ENCODE measurements around the gene CAMSAP1.

Gene CAMSAP1

DNA sequence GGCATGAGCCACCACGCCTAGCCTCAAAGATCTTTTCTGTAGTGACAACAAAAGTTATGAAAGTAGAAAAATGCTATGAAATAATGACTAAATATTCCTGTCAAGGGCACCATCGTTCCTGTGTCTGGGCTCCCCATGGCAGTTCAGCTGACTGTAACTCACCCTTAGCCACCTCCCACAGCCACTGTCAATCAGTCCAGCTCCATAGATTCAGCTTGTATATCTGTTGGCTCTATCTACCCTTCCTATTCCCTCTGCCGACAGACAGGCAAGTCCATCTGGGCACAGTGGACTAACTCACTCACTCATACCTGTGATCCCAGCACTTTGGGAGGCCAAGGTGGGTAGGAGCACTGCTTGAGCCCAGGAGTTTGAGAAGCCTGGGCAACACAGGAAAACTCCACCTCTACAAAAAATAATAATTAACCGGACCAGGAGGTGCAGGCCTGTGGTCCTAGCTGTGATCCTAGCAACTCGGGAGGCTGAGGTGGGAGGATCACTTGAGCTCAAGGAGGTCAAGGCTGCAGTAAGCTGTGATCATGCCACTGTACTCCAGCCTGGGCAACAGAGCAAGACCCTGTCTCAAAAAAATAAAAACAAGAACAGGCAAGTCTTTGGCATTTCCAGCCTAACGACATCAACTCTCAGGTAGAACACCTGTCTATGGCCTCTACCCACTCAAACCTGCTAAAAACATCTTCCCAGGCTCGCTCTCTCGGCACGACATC, 6.2 kb downstream of the CAMSAP1 start:
- Histone ChIP-seq H3K4me3 (ENCODE audit: insufficient read depth in 1 of 2, low read depth in 1 of 2, low read length in 2 of 2) (no peak overlapping the region), H3K36me3 (ENCODE audit: control insufficient read depth in 1 of 2, insufficient read depth in 2 of 2, low read depth in 1 of 2, low read length in 2 of 2) (no peaks in the 10 kb centered on the region), H3K4me2 (ENCODE audit: low read length, poor library complexity, severe bottlenecking) (no peak overlapping the region), H2BK120ac (ENCODE audit: low read depth, low read length) (no peak overlapping the region), H2BK15ac (ENCODE audit: low read depth, poor library complexity, severe bottlenecking) (no peak overlapping the region), H4K8ac (ENCODE audit: low read length) (no peak overlapping the region), H3K27ac (ENCODE audit: low read length, poor library complexity, severe bottlenecking) (no peak overlapping the region), H3K18ac (ENCODE audit: low read depth in 1 of 2, low read length in 2 of 2) (no peak overlapping the region), H3K79me1 (replicated peaks; ENCODE audit: low read length, poor library complexity, severe bottlenecking) (peaks cover 13% of the 10 kb centered on the region), H3K23ac (ENCODE audit: low read length in 2 of 2) (no peak overlapping the region), H2BK12ac (ENCODE audit: low read length in 2 of 2) (no peak overlapping the region), H3K4me1 (ENCODE audit: control insufficient read depth, insufficient read depth, low read depth, low read length) (peaks cover 13% of the 10 kb centered on the region), H2BK5ac (ENCODE audit: low read depth, low read length, poor library complexity, severe bottlenecking) (no peak overlapping the region), H3K14ac (ENCODE audit: low read length in 2 of 2) (no peak overlapping the region), H2AK5ac (ENCODE audit: low read length, severe bottlenecking) (no peak overlapping the region), H3K9ac (ENCODE audit: low read length) (no peak overlapping the region), H3K4ac (ENCODE audit: low read depth in 1 of 2, low read length in 2 of 2) (no peak overlapping the region), H3K27me3 (ENCODE audit: control insufficient read depth in 1 of 2, insufficient read depth in 1 of 2, low read length in 2 of 2) (no peaks in the 10 kb centered on the region), H3K9me3 (ENCODE audit: control insufficient read depth, low read length) (no peaks in the 10 kb centered on the region), H4K91ac (ENCODE audit: low read length) (no peak overlapping the region), H2AFZ (ENCODE audit: low read depth, low read length) (no peak overlapping the region)
- DNase-seq: no peak
- WGBS: 97% methylated on average over 8 of the region's 9 CpGs

DNA sequence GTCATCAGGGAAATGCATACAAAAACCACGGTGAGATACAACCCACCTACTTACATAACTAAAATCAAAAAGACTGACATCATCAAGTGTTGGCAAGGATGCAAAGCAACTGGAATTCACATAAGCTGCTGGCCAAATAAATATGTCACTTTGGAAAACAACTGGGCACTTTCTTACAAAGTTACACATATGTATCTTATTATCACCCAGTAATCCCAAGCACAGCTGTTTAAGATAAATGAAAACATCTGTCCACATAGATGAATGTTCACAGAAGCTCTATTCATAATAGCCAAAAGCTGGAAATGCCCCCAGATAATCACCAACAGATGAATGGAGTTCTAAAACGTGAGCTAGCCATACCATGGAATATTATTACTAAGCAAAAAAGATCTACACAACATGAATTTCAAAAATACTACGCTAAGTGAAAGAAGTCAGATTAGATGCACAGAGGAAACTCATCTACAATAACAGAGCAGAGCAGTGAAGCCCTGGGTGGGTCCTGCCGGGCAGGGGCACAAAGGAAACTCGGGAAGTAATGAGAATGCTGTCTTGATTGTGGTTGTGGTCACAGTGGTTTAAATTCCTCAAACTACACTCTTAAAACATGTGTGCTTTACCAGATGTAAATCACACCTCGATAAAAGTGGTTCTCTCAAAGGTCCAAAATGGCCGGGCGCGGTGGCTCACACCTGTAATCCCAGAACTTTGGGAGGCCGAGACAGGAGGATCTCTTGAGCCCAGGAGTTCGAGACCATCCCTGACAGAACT, 8.5 kb downstream of the CAMSAP1 start:
- no peak overlapping the region for H4K8ac ChIP-seq (ENCODE audit: low read length)
- no peak overlapping the region for H4K91ac ChIP-seq (ENCODE audit: low read length)
- H3K4me2 ChIP-seq (ENCODE audit: low read length, poor library complexity, severe bottlenecking): no peak overlapping the region
- peaks cover 7% of the 10 kb centered on the region for H3K4me1 ChIP-seq (ENCODE audit: control insufficient read depth, insufficient read depth, low read depth, low read length)
- H3K23ac ChIP-seq (ENCODE audit: low read length in 2 of 2): no peak overlapping the region
- H2BK15ac ChIP-seq (ENCODE audit: low read depth, poor library complexity, severe bottlenecking): no peak overlapping the region
- H3K27me3 ChIP-seq (ENCODE audit: control insufficient read depth in 1 of 2, insufficient read depth in 1 of 2, low read length in 2 of 2): no peaks in the 10 kb centered on the region
- no peak overlapping the region for H3K14ac ChIP-seq (ENCODE audit: low read length in 2 of 2)
- no peak for DNase-seq
- H3K79me1 ChIP-seq (replicated peaks; ENCODE audit: low read length, poor library complexity, severe bottlenecking): peaks cover 18% of the 10 kb centered on the region
- H3K36me3 ChIP-seq (ENCODE audit: control insufficient read depth in 1 of 2, insufficient read depth in 2 of 2, low read depth in 1 of 2, low read length in 2 of 2): no peaks in the 10 kb centered on the region
- H2AK5ac ChIP-seq (ENCODE audit: low read length, severe bottlenecking): no peak overlapping the region
- H2BK120ac ChIP-seq (ENCODE audit: low read depth, low read length): no peak overlapping the region
- H2AFZ ChIP-seq (ENCODE audit: low read depth, low read length): no peak overlapping the region
- no peak overlapping the region for H3K4ac ChIP-seq (ENCODE audit: low read depth in 1 of 2, low read length in 2 of 2)
- H2BK5ac ChIP-seq (ENCODE audit: low read depth, low read length, poor library complexity, severe bottlenecking): no peak overlapping the region
- no peaks in the 10 kb centered on the region for H3K9me3 ChIP-seq (ENCODE audit: control insufficient read depth, low read length)
- no peak overlapping the region for H3K9ac ChIP-seq (ENCODE audit: low read length)
- no peak overlapping the region for H3K18ac ChIP-seq (ENCODE audit: low read depth in 1 of 2, low read length in 2 of 2)
- 97% methylated on average over 7 of the region's 11 CpGs for WGBS
- no peak overlapping the region for H2BK12ac ChIP-seq (ENCODE audit: low read length in 2 of 2)
- H3K4me3 ChIP-seq (ENCODE audit: insufficient read depth in 1 of 2, low read depth in 1 of 2, low read length in 2 of 2): no peak overlapping the region
- no peak overlapping the region for H3K27ac ChIP-seq (ENCODE audit: low read length, poor library complexity, severe bottlenecking)

DNA sequence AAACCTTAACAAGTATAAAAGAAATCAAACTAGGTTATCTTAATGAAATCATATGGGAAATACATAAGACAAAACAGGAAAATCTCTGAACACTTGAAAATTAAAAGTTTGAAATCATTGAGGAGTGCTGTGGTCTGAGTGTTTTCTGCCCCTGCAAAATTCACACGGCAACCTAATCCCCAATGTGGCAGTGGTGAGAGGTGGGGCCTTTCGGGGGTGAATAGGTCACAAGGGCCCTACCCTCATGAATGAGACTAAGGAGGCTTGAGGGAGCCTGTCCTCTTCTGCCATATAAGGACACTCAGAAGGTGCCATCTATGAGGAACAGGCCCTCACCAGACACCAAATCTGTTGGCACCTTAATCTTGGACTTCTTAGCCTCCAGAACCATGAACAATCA, 10.7 kb downstream of the CAMSAP1 start:
- Histone ChIP-seq H3K4me2 (ENCODE audit: low read length, poor library complexity, severe bottlenecking) (no peak overlapping the region), H2AK5ac (ENCODE audit: low read length, severe bottlenecking) (no peak overlapping the region), H2BK12ac (ENCODE audit: low read length in 2 of 2) (no peak overlapping the region), H3K4ac (ENCODE audit: low read depth in 1 of 2, low read length in 2 of 2) (no peak overlapping the region), H3K23ac (ENCODE audit: low read length in 2 of 2) (no peak overlapping the region), H3K9me3 (ENCODE audit: control insufficient read depth, low read length) (no peaks in the 10 kb centered on the region), H4K91ac (ENCODE audit: low read length) (no peak overlapping the region), H3K79me1 (replicated peaks; ENCODE audit: low read length, poor library complexity, severe bottlenecking) (peaks cover 22% of the 10 kb centered on the region), H2AFZ (ENCODE audit: low read depth, low read length) (no peak overlapping the region), H3K27ac (ENCODE audit: low read length, poor library complexity, severe bottlenecking) (no peak overlapping the region), H3K36me3 (ENCODE audit: control insufficient read depth in 1 of 2, insufficient read depth in 2 of 2, low read depth in 1 of 2, low read length in 2 of 2) (no peaks in the 10 kb centered on the region), H2BK15ac (ENCODE audit: low read depth, poor library complexity, severe bottlenecking) (no peak overlapping the region), H3K9ac (ENCODE audit: low read length) (no peak overlapping the region), H4K8ac (ENCODE audit: low read length) (no peak overlapping the region), H3K4me3 (ENCODE audit: insufficient read depth in 1 of 2, low read depth in 1 of 2, low read length in 2 of 2) (no peak overlapping the region), H2BK120ac (ENCODE audit: low read depth, low read length) (no peak overlapping the region), H3K14ac (ENCODE audit: low read length in 2 of 2) (no peak overlapping the region), H3K27me3 (ENCODE audit: control insufficient read depth in 1 of 2, insufficient read depth in 1 of 2, low read length in 2 of 2) (no peaks in the 10 kb centered on the region), H2BK5ac (ENCODE audit: low read depth, low read length, poor library complexity, severe bottlenecking) (no peak overlapping the region), H3K18ac (ENCODE audit: low read depth in 1 of 2, low read length in 2 of 2) (no peak overlapping the region), H3K4me1 (ENCODE audit: control insufficient read depth, insufficient read depth, low read depth, low read length) (peaks cover 6% of the 10 kb centered on the region)
- DNase-seq: no peak
- 94% methylated on average over 2 of the region's 2 CpGs for WGBS

DNA sequence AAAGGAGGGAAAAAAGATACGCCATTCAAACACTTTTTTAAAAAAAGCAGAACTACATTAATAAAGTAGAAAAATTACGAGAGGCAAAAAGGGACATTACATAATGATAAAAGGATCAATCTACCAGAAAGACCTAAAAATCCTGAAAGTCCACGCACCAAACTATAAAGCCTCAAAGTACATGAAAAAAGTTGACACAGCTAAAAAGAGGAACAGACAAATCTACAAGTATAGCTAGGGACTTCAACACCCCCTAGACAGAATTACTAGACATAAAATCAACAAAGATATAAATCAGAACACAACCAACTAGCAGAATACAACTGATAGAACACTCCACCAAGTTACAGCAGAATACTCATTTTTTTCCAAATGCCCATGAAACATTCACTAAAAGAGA, 11.1 kb downstream of the CAMSAP1 start:
- Histone ChIP-seq H2AK5ac (ENCODE audit: low read length, severe bottlenecking) (no peak overlapping the region), H4K8ac (ENCODE audit: low read length) (no peak overlapping the region), H3K4me3 (ENCODE audit: insufficient read depth in 1 of 2, low read depth in 1 of 2, low read length in 2 of 2) (no peak overlapping the region), H3K18ac (ENCODE audit: low read depth in 1 of 2, low read length in 2 of 2) (no peak overlapping the region), H3K27ac (ENCODE audit: low read length, poor library complexity, severe bottlenecking) (no peak overlapping the region), H4K91ac (ENCODE audit: low read length) (no peak overlapping the region), H2BK5ac (ENCODE audit: low read depth, low read length, poor library complexity, severe bottlenecking) (no peak overlapping the region), H3K36me3 (ENCODE audit: control insufficient read depth in 1 of 2, insufficient read depth in 2 of 2, low read depth in 1 of 2, low read length in 2 of 2) (no peaks in the 10 kb centered on the region), H3K27me3 (ENCODE audit: control insufficient read depth in 1 of 2, insufficient read depth in 1 of 2, low read length in 2 of 2) (no peaks in the 10 kb centered on the region), H3K14ac (ENCODE audit: low read length in 2 of 2) (no peak overlapping the region), H3K9me3 (ENCODE audit: control insufficient read depth, low read length) (no peaks in the 10 kb centered on the region), H3K4me2 (ENCODE audit: low read length, poor library complexity, severe bottlenecking) (no peak overlapping the region), H2BK15ac (ENCODE audit: low read depth, poor library complexity, severe bottlenecking) (no peak overlapping the region), H2BK12ac (ENCODE audit: low read length in 2 of 2) (no peak overlapping the region), H3K9ac (ENCODE audit: low read length) (no peak overlapping the region), H3K4me1 (ENCODE audit: control insufficient read depth, insufficient read depth, low read depth, low read length) (peaks cover 5% of the 10 kb centered on the region), H3K23ac (ENCODE audit: low read length in 2 of 2) (no peak overlapping the region), H2AFZ (ENCODE audit: low read depth, low read length) (no peak overlapping the region), H2BK120ac (ENCODE audit: low read depth, low read length) (no peak overlapping the region), H3K79me1 (replicated peaks; ENCODE audit: low read length, poor library complexity, severe bottlenecking) (peaks cover 23% of the 10 kb centered on the region), H3K4ac (ENCODE audit: low read depth in 1 of 2, low read length in 2 of 2) (no peak overlapping the region)
- WGBS: 98% methylated on average over 2 of the region's 3 CpGs
- no peak for DNase-seq
